Endothelial cell of umbilical vein (primary cell): ENCODE measurements around the gene MT3.

Experiments used
- CTCF ChIP-seq, 2 donors: IDR thresholded peaks; 1 replicate in 1 of 2; 2 replicates in 1 of 2; pipeline ENCODE4 v1.5.1; 2011; ENCODE audit warnings: low read length in 2 of 2, mild to moderate bottlenecking in 2 of 2, moderate library complexity in 2 of 2, control low read depth in 1 of 2, inconsistent platforms in 1 of 2, low read depth in 1 of 2; ENCODE audit not compliant: insufficient read depth in 1 of 2; ENCODE audit errors: extremely low read depth in 1 of 2
- EZH2 ChIP-seq: IDR thresholded peaks from 2 replicates; pipeline ENCODE4 v1.6.1; 2012; ENCODE audit warnings: borderline replicate concordance, low read depth, mild to moderate bottlenecking, moderate library complexity, low read length, inconsistent platforms; ENCODE audit not compliant: severe bottlenecking
- FOS ChIP-seq: IDR thresholded peaks from 2 replicates; pipeline ENCODE4 v1.6.1; 2011; ENCODE audit warnings: mild to moderate bottlenecking, low read length, moderate library complexity, borderline replicate concordance; ENCODE audit not compliant: insufficient read depth
- GATA2 ChIP-seq: IDR thresholded peaks from 2 replicates; pipeline ENCODE4 v1.7.0; 2011; ENCODE audit warnings: low read depth, mild to moderate bottlenecking, moderate library complexity, mixed read lengths, low read length; ENCODE audit not compliant: insufficient read length, insufficient read depth
- JUN ChIP-seq: IDR thresholded peaks from 2 replicates; pipeline ENCODE4 v1.6.1; 2011; ENCODE audit warnings: borderline replicate concordance, low read depth; ENCODE audit not compliant: insufficient read length, insufficient read depth
- POLR2A ChIP-seq: IDR thresholded peaks from 2 replicates; pipeline ENCODE4 v1.6.1; 2012; ENCODE audit warnings: low read depth, mild to moderate bottlenecking, control low read depth, low read length
- POLR2AphosphoS5 ChIP-seq: IDR thresholded peaks from 2 replicates; pipeline ENCODE4 v1.6.1; 2012; ENCODE audit warnings: low read depth, mild to moderate bottlenecking, control low read depth, low read length, moderate library complexity; ENCODE audit not compliant: insufficient read depth
- TF ChIP-seq, protein P1 (sequence below): IDR thresholded peaks from 2 replicates; pipeline ENCODE4 v1.6.1; 2011; ENCODE audit not compliant: insufficient read depth, insufficient read length

DNA sequence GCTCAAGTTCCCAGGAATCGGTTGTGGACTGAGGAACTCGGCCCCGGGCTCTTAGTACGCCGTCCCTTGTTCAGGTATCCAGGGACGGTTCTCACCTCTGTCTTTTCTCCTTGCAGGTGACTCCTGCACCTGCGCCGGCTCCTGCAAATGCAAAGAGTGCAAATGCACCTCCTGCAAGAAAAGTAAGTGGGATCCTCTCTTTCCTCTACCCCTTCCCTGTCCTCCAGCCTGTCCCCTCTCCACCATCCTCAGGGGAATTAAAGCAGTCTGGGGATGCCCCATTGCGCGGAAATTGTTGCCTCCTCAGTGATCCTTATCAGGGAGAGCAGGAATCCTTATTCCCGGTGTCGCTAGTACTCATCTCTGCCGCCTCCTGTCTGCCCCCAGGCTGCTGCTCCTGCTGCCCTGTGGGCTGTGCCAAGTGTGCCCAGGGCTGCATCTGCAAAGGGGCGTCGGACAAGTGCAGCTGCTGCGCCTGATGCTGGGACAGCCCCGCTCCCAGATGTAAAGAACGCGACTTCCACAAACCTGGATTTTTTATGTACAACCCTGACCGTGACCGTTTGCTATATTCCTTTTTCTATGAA, 19.6 kb downstream of the MT3 start:
- TF ChIP-seq CTCF (IDR thresholded peaks at IDR 0.05; ENCODE audit: extremely low read depth in 1 of 2, insufficient read depth in 1 of 2, low read depth in 1 of 2, low read length in 2 of 2) (no peak), EZH2 (no peak), POLR2A (no peak), POLR2AphosphoS5 (no peak), JUN (no peak), FOS (no peak), GATA2 (peak; percentile 33)
- TF ChIP-seq, protein P1, sequence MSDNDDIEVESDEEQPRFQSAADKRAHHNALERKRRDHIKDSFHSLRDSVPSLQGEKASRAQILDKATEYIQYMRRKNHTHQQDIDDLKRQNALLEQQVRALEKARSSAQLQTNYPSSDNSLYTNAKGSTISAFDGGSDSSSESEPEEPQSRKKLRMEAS: no peak
